IPS-18c (cell line): ENCODE measurements around the gene FAM209B.
"Not testable (repeated sequence)": the region's sequence is repeated elsewhere in the genome, so short reads cannot be mapped to it uniquely, and the experiment has no call there.

ENCODE experiments used
- H3K4me3 ChIP-seq: 2 replicates; pipeline ENCODE4 v1.7.0; 2013; ENCODE audit warnings: low read depth, mild to moderate bottlenecking, low read length, moderate library complexity; ENCODE audit not compliant: insufficient read depth
- H3K9me3 ChIP-seq: one replicate; pipeline ENCODE4 v1.6.1; 2013; ENCODE audit warnings: mild to moderate bottlenecking, low read length, moderate library complexity; ENCODE audit not compliant: control insufficient read depth, insufficient read depth

Gene FAM209B

GRCh38 chr20:56520746-56521354 lies 12.2 kb upstream of the FAM209B start:
- not testable (repeated sequence) for H3K4me3 ChIP-seq, H3K9me3 ChIP-seq

DNA sequence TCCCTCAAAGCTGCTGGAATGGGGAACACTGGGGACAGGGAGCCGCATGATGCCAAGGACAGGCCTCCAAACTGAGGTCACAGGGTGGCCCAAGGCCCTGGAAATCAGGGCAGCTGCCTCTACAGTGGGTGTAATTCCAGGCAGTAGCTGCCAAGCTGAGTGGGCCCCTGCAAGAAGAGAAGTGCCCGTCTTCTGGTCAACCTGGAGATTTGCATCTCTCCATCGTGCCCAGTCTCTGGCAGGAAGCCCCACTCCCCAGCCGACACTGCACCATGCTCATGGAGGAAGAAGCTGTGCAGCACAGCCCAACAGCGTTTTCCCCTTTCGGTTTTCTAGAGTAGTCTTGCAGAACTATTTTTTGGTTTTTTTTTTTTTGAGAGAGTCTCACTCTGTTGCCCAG lies 10.7 kb upstream of the FAM209B start:
- Histone ChIP-seq H3K4me3 (no peak overlapping the region), H3K9me3 (peaks cover 9% of the 10 kb centered on the region)

DNA sequence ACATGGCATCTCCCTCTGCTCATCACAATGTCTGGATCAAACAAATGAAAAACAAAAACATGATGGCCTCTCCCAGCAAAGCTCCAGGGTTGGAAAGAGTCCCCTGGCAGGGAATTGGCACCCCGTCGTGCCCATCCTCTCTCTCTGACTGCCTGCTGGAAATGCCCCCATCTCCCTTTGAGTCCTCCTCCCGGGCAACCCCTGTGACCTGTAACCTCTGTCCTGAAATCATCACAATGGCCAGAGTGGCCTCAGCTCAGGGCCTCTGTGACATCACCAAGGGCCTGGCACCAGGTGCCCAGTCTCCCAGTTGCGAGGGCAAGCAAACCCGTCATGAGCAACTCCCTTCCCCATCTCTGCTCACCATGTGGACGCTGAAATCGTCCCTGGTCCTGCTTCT lies 8.6 kb upstream of the FAM209B start, which contains the start of gene FAM209A:
Gene FAM209A (plus strand): TSS at position 301 of the 400 bp plus-strand sequence. CDS start 65 bp downstream, at position 366.
- H3K4me3 ChIP-seq, H3K9me3 ChIP-seq: not testable (repeated sequence)

- H3K4me3 ChIP-seq = no peak overlapping the region
These were observed 5.5 kb upstream of the FAM209B start for GRCh38 chr20:56527521-56527920.

DNA sequence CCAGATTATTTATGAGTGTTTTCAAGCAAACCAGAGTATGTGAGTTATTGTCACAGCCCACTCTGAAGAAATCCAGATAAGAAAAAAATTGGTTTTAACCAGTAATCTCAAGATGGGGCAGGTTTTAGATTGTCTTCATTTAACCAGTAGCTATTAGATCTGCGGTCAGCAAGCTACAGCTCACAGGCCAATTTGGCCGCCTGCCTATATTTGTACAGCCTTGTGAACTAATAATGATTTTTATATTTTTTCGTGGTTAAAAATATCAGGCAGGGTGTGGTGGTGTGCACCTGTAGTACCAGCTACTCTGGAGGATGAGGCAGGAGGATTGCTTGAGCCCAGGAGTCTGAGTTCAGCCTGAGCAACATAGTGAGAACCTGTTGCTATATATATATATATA lies 5.0 kb downstream of the FAM209B start:
- Histone ChIP-seq H3K4me3 (no peak overlapping the region), H3K9me3 (no peaks in the 10 kb centered on the region)

More at GRCh38 chr20:56527521-56527920, 5.5 kb upstream of the FAM209B start:
- H3K9me3 ChIP-seq = no peaks in the 10 kb centered on the region

GRCh38 chr20:56540415-56540814 lies 7.4 kb downstream of the FAM209B start:
- Histone ChIP-seq H3K9me3 (no peaks in the 10 kb centered on the region), H3K4me3 (no peak overlapping the region)

GRCh38 chr20:56542489-56543030 lies 9.5 kb downstream of the FAM209B start:
- Histone ChIP-seq H3K9me3 (no peaks in the 10 kb centered on the region), H3K4me3 (no peak overlapping the region)

DNA sequence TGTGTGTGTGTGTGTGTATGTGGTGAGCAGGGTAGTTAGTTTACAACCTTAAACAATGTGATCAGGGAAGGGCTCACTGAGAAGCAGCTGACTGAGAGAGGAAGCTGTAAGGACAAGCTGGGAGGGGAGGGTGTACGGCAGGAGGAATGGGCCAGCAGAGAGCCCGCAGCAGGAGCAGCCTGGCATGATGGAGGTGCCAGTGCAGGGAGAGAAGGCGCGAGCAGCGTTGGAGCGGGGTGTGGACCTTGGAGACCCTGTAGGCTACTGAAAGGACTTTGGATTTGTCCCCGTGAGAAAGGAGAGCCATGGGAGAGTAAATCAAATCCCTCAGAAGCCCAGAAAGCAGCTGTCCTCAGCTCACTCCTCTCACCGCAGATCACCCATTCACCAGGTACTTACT lies 18.5 kb downstream of the FAM209B start:
- H3K9me3 ChIP-seq = peaks cover 2% of the 10 kb centered on the region
- no peak overlapping the region for H3K4me3 ChIP-seq

GRCh38 chr20:56552911-56553629 lies 20.0 kb downstream of the FAM209B start:
- Histone ChIP-seq H3K4me3 (no peak overlapping the region), H3K9me3 (no peaks in the 10 kb centered on the region)

DNA sequence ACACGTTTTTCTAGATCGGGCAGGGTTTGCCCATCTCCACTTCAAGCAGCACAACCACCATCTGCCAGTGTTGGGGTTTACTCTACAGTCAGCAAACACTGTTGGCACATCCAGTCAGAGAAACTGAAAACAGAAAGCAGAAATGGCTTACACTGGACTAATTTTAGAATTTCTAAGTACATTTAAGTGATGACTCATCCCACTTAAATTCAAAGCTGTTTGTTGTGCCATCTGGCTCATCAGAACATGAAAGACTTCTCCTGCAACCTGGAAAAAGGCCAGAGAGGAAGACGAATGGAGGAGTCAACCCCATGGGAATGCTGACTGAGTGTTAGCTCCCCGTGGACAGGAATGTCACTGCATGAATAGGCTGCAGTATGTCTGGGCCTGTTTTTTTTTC lies 21.8 kb downstream of the FAM209B start:
- H3K4me3 ChIP-seq = no peak overlapping the region
- H3K9me3 ChIP-seq = no peaks in the 10 kb centered on the region

GRCh38 chr20:56558968-56559367 lies 25.9 kb downstream of the FAM209B start:
- Histone ChIP-seq H3K4me3 (no peak overlapping the region), H3K9me3 (no peaks in the 10 kb centered on the region)

GRCh38 chr20:56564526-56564925 lies 31.5 kb downstream of the FAM209B start:
- not testable (repeated sequence) for H3K9me3 ChIP-seq, H3K4me3 ChIP-seq

DNA sequence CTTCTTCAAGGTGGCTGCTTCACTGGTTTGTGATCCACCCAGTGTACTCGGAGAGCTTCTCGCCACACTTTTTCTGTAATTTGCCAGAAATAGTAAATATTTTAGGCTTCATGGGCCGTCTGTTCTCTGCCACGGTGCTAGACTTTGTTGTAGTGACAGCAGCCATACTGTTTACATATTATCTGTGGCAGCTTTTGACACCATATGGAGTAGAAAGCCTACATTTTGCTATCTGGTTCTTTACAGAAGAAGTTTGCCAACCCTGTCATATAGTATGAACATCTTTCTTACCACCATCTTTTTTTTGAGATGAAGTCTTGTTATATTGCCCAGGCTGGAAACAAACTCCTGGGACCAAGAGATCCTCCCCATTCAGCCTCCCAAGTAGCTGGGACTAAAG lies 32.5 kb downstream of the FAM209B start:
- Histone ChIP-seq H3K4me3 (no peak overlapping the region), H3K9me3 (no peaks in the 10 kb centered on the region)

- H3K4me3 ChIP-seq = no peak overlapping the region
These were observed 33.6 kb downstream of the FAM209B start for GRCh38 chr20:56566621-56567020.

DNA sequence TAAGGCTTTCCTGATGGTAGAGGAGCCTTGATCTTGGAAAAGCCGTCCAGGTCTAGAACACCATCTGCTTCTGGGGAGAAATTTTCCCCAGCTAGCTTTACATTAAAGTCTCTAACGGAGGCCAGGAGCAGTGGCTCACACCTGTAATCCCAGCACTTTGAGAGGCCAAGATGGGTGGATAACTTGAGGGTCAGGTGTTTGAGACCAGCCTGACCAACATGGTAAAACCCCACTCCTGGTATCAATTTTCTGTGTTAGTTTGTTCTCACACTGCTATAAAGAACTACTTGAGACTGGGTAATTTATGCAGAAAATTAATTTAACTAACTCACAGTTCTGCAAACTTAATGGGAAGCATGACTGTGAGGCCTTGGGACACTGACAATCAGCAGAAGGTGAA lies 37.8 kb downstream of the FAM209B start:
- H3K4me3 ChIP-seq = no peak overlapping the region
- H3K9me3 ChIP-seq = no peaks in the 10 kb centered on the region

More at GRCh38 chr20:56566621-56567020, 33.6 kb downstream of the FAM209B start:
- no peaks in the 10 kb centered on the region for H3K9me3 ChIP-seq

GRCh38 chr20:56572172-56572571 lies 39.1 kb downstream of the FAM209B start:
- H3K9me3 ChIP-seq = no peaks in the 10 kb centered on the region
- no peak overlapping the region for H3K4me3 ChIP-seq

DNA sequence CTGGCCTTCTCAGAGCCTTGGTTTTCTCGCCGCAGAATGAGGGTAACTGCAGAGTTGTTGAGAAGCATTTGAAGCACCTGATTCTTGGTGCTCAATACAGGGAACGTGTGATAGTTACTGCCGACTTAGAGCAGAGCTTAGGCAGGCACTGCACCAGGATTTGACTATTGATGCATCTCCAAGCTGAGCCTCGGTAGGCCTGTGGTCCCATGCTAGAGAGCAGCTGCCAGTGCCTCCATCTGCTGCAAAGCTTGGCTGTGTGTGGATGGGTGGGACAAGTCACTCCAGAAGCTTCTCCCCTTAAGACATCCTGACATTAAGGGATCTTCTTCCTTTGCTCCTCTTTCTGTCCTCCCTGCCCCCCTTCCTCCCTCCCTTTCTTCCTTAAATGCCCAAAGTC lies 40.9 kb downstream of the FAM209B start:
- no peaks in the 10 kb centered on the region for H3K9me3 ChIP-seq
- no peak overlapping the region for H3K4me3 ChIP-seq

GRCh38 chr20:56574531-56575142 lies 41.6 kb downstream of the FAM209B start:
- no peaks in the 10 kb centered on the region for H3K9me3 ChIP-seq
- H3K4me3 ChIP-seq = no peak overlapping the region
